Activated CD8-positive, alpha-beta memory T cell treated with anti-CD3 and anti-CD28 coated beads, Interleukin-2, amount 10 ng/mL, durations not matched to agents 7 days and 5 days (primary cell): ENCODE results near the gene CCDC87. TPM values are rescaled to one million over a fixed set of nuclear protein-coding genes. Genes with fewer than 3 reads are reported as not detected.
"Not testable (repeated sequence)": the region's sequence is repeated elsewhere in the genome, so short reads cannot be mapped to it uniquely, and the experiment has no call there.

Experiments
- ATAC-seq: fragments of 150-1000 bp; cut with Tn5 transposase; one replicate; pipeline ENCODE4 v1.10.0; 2021; ENCODE audit warnings: moderate library complexity
- CTCF ChIA-PET: fragments of 350-600 bp; sonication (Branson Sonifier 250); formaldehyde crosslinking; loops from one replicate; lab custom pipeline; 2021; ENCODE audit warnings: antibody characterized with exemption; lab: Charles Lee
- DNase-seq: peaks from one replicate; pipeline ENCODE4 v3.0.0-alpha.2; 2020
- H3K27ac Mint-ChIP-seq: one replicate; pipeline ENCODE4 v1.8.0; 2021; ENCODE audit warnings: mild to moderate bottlenecking, mixed read lengths
- H3K27me3 Mint-ChIP-seq: one replicate; pipeline ENCODE4 v1.8.0; 2021; ENCODE audit warnings: mixed read lengths
- H3K36me3 Mint-ChIP-seq: one replicate; pipeline ENCODE4 v1.8.0; 2021; ENCODE audit warnings: mild to moderate bottlenecking, mixed read lengths
- H3K4me1 Mint-ChIP-seq: one replicate; pipeline ENCODE4 v1.8.0; 2021; ENCODE audit warnings: mixed read lengths
- H3K4me3 Mint-ChIP-seq: one replicate; pipeline ENCODE4 v1.8.0; 2021; ENCODE audit warnings: mild to moderate bottlenecking, moderate library complexity, mixed read lengths
- H3K9me3 Mint-ChIP-seq: one replicate; pipeline ENCODE4 v1.8.0; 2022; ENCODE audit warnings: low read depth, mixed read lengths
- total RNA-seq, 2 experiments: library from RNA; stranded (reverse); gene quantifications; one replicate each; pipeline ENCODE4 v1.2.3, GENCODE V29; 2021

The CCDC87 gene
- total RNA-seq, 2 experiments from 2014 or later = 0.12 TPM; not detected in 1

GRCh38 chr11:66609721-66610617, 17.1 kb upstream of the CCDC87 start:
- H3K4me1 Mint-ChIP-seq = peaks cover 15% of the 10 kb centered on the region
- DNase-seq (no peak), ATAC-seq (peak; percentile 66)
- H3K27ac Mint-ChIP-seq = peak overlapping the region; percentile 69
- H3K36me3 Mint-ChIP-seq = no peaks in the 10 kb centered on the region
- CTCF ChIA-PET = interaction anchor here (1.1 to 1.7 kb wide), 4 partner anchors 9 to 17 kb away, joined by 3 to 4 read pairs (median 4); partner anchors contain the start of genes CCDC87 and CCS
- no peaks in the 10 kb centered on the region for H3K9me3 Mint-ChIP-seq
- no peaks in the 10 kb centered on the region for H3K27me3 Mint-ChIP-seq
- no peak overlapping the region for H3K4me3 Mint-ChIP-seq

- no peak for ATAC-seq
- Mint-ChIP-seq H3K27ac (no peak overlapping the region), H3K9me3 (no peaks in the 10 kb centered on the region), H3K36me3 (peaks cover 3% of the 10 kb centered on the region), H3K4me3 (no peak overlapping the region), H3K4me1 (peaks cover 14% of the 10 kb centered on the region), H3K27me3 (no peaks in the 10 kb centered on the region)
- CTCF ChIA-PET = interaction anchor here (0.6 to 1.4 kb wide), 3 partner anchors 14 to 348 kb away, joined by 3 to 6 read pairs (median 5); partner anchors contain the start of genes CCDC87, CCS and RBM4B
- no peak for DNase-seq
Observed at GRCh38 chr11:66607126-66607834, 14.4 kb upstream of the CCDC87 start.

GRCh38 chr11:66606608-66607007, 13.7 kb upstream of the CCDC87 start:
- ATAC-seq, H3K9me3 Mint-ChIP-seq, H3K27me3 Mint-ChIP-seq, DNase-seq, H3K36me3 Mint-ChIP-seq, H3K27ac Mint-ChIP-seq, H3K4me3 Mint-ChIP-seq: not testable (repeated sequence)
- peaks cover 14% of the 10 kb centered on the region for H3K4me1 Mint-ChIP-seq
- CTCF ChIA-PET = interaction anchor here (1.1 to 1.4 kb wide), 2 partner anchors 14 to 71 kb away, joined by 5 to 6 read pairs; partner anchors contain the start of genes CCDC87, CCS and RBM4B

- ATAC-seq (no peak), DNase-seq (no peak)
- Mint-ChIP-seq H3K36me3 (peaks cover 7% of the 10 kb centered on the region), H3K27me3 (no peaks in the 10 kb centered on the region), H3K9me3 (no peaks in the 10 kb centered on the region), H3K27ac (no peak overlapping the region), H3K4me3 (no peak overlapping the region), H3K4me1 (no peaks in the 10 kb centered on the region)
- CTCF ChIA-PET = no interaction called here
Observed at GRCh38 chr11:66604155-66604554, 11.3 kb upstream of the CCDC87 start.

GRCh38 chr11:66603072-66603471, 10.2 kb upstream of the CCDC87 start:
- Mint-ChIP-seq H3K36me3 (peaks cover 7% of the 10 kb centered on the region), H3K4me1 (no peaks in the 10 kb centered on the region), H3K9me3 (no peaks in the 10 kb centered on the region), H3K27me3 (no peaks in the 10 kb centered on the region), H3K4me3 (no peak overlapping the region), H3K27ac (no peak overlapping the region)
- ATAC-seq = no peak
- CTCF ChIA-PET = no interaction called here
- DNase-seq = no peak

GRCh38 chr11:66600631-66601233, 7.9 kb upstream of the CCDC87 start:
- Mint-ChIP-seq H3K4me3 (no peak overlapping the region), H3K36me3 (peaks cover 7% of the 10 kb centered on the region), H3K27ac (no peak overlapping the region), H3K9me3 (no peaks in the 10 kb centered on the region), H3K4me1 (peaks cover under 1% of the 10 kb centered on the region), H3K27me3 (no peaks in the 10 kb centered on the region)
- DNase-seq (no peak), ATAC-seq (no peak)
- CTCF ChIA-PET = no interaction called here

GRCh38 chr11:66600219-66600618, 7.4 kb upstream of the CCDC87 start:
- no peak for ATAC-seq
- no peak overlapping the region for H3K4me3 Mint-ChIP-seq
- peaks cover 7% of the 10 kb centered on the region for H3K36me3 Mint-ChIP-seq
- H3K4me1 Mint-ChIP-seq = peaks cover 5% of the 10 kb centered on the region
- H3K9me3 Mint-ChIP-seq = no peaks in the 10 kb centered on the region
- no peak for DNase-seq
- CTCF ChIA-PET = no interaction called here
- H3K27me3 Mint-ChIP-seq = no peaks in the 10 kb centered on the region
- H3K27ac Mint-ChIP-seq = no peak overlapping the region

- no peak for ATAC-seq
- CTCF ChIA-PET = no interaction called here
- H3K27me3 Mint-ChIP-seq = no peaks in the 10 kb centered on the region
Observed at GRCh38 chr11:66598993-66599392, 6.1 kb upstream of the CCDC87 start.

GRCh38 chr11:66595245-66595904, 2.5 kb upstream of the CCDC87 start:
- ATAC-seq (no peak), DNase-seq (no peak)
- H3K27me3 Mint-ChIP-seq = peaks cover 6% of the 10 kb centered on the region
- peak overlapping the region; percentile 42 for H3K4me3 Mint-ChIP-seq
- peaks cover 28% of the 10 kb centered on the region for H3K4me1 Mint-ChIP-seq
- peaks cover under 1% of the 10 kb centered on the region for H3K36me3 Mint-ChIP-seq
- CTCF ChIA-PET = interaction anchor here (0.9 to 6.2 kb wide), 4 partner anchors 14 to 83 kb away, joined by 3 to 60 read pairs (median 4); partner anchors contain the start of gene RBM4B
- no peaks in the 10 kb centered on the region for H3K9me3 Mint-ChIP-seq
- peak overlapping the region; percentile 75 for H3K27ac Mint-ChIP-seq

More at GRCh38 chr11:66598993-66599392, 6.1 kb upstream of the CCDC87 start:
- no peak for DNase-seq
- Mint-ChIP-seq H3K4me3 (no peak overlapping the region), H3K9me3 (no peaks in the 10 kb centered on the region), H3K27ac (no peak overlapping the region), H3K4me1 (peaks cover 14% of the 10 kb centered on the region), H3K36me3 (peaks cover 6% of the 10 kb centered on the region)

GRCh38 chr11:66593650-66594049, 787 bp upstream of the CCDC87 start:
- no peak for DNase-seq
- Mint-ChIP-seq H3K36me3 (no peaks in the 10 kb centered on the region), H3K27me3 (peaks cover 6% of the 10 kb centered on the region), H3K27ac (peak overlapping the region; percentile 96), H3K9me3 (no peaks in the 10 kb centered on the region), H3K4me3 (peak overlapping the region; percentile 94), H3K4me1 (peaks cover 28% of the 10 kb centered on the region)
- CTCF ChIA-PET = interaction anchor here (1.3 to 6.2 kb wide), 6 partner anchors 13 to 85 kb away, joined by 3 to 60 read pairs (median 5); partner anchors contain the start of genes RBM14 and RBM4B
- ATAC-seq = no peak

- CTCF ChIA-PET = interaction anchor here (0.8 to 6.2 kb wide), 14 partner anchors 14 to 85 kb away, joined by 3 to 60 read pairs (median 4); partner anchors contain the start of genes ACTN3, RBM14, RBM4 and RBM4B
Observed at GRCh38 chr11:66593303-66593635, 406 bp upstream of the CCDC87 start.

GRCh38 chr11:66591175-66591574, 1.7 kb downstream of the CCDC87 start:
- CTCF ChIA-PET = interaction anchor here (1.0 to 6.2 kb wide), 5 partner anchors 12 to 104 kb away, joined by 3 to 60 read pairs (median 11); partner anchors contain the start of genes RBM14 and RBM4B
- Mint-ChIP-seq H3K36me3 (no peaks in the 10 kb centered on the region), H3K27me3 (peaks cover 9% of the 10 kb centered on the region), H3K4me3 (no peak overlapping the region), H3K27ac (no peak overlapping the region), H3K9me3 (no peaks in the 10 kb centered on the region), H3K4me1 (peaks cover 28% of the 10 kb centered on the region)
- ATAC-seq (no peak), DNase-seq (no peak)

More at GRCh38 chr11:66593303-66593635, 406 bp upstream of the CCDC87 start:
- ATAC-seq (no peak), DNase-seq (no peak)
- Mint-ChIP-seq H3K36me3 (no peaks in the 10 kb centered on the region), H3K9me3 (no peaks in the 10 kb centered on the region), H3K27ac (peak overlapping the region; percentile 96), H3K27me3 (peaks cover 6% of the 10 kb centered on the region), H3K4me1 (peaks cover 28% of the 10 kb centered on the region), H3K4me3 (peak overlapping the region; percentile 94)
